HL-60 (cell line): ENCODE results near the gene SLC9B1.
"Not testable (repeated sequence)": the region's sequence is repeated elsewhere in the genome, so short reads cannot be mapped to it uniquely, and the experiment has no call there.

ENCODE experiments used
- DNase-seq, 2 experiments: peaks; one replicate each; pipeline ENCODE4 v3.0.0-alpha.2; 2010 to 2020; ENCODE audit warnings: low read depth in 1 of 2, low spot score in 1 of 2
- H3K27ac ChIP-seq: fragments of 250-450 bp; sonication (Bioruptor Pico); replicated peaks from 2 replicates; pipeline ENCODE4 v1.5.1; 2020; ENCODE audit warnings: mild to moderate bottlenecking, moderate library complexity
- H3K27me3 ChIP-seq: fragments of 250-450 bp; sonication (Bioruptor Pico); 2 replicates; pipeline ENCODE4 v1.5.1; 2021; ENCODE audit warnings: mild to moderate bottlenecking, moderate library complexity; ENCODE audit not compliant: insufficient read depth, poor library complexity, severe bottlenecking
- H3K4me3 ChIP-seq: replicated peaks from 2 replicates; pipeline ENCODE4 v1.5.1; 2011; ENCODE audit warnings: mild to moderate bottlenecking, control low read depth, low read length; ENCODE audit not compliant: insufficient read depth
- CTCF ChIP-seq: IDR thresholded peaks from one replicate; pipeline ENCODE4 v1.5.1; 2011; ENCODE audit warnings: low read length, control low read depth, inconsistent platforms; ENCODE audit not compliant: insufficient read depth
- GABPA ChIP-seq: IDR thresholded peaks from 2 replicates; pipeline ENCODE4 v1.6.1; 2012; ENCODE audit warnings: low read depth
- POLR2AphosphoS5 ChIP-seq: IDR thresholded peaks from 2 replicates; pipeline ENCODE4 v1.6.1; 2012; ENCODE audit warnings: low read depth
- SPI1 ChIP-seq: IDR thresholded peaks from 2 replicates; pipeline ENCODE4 v1.6.1; 2012; ENCODE audit warnings: low read depth, mild to moderate bottlenecking, borderline replicate concordance
- TF ChIP-seq, protein P1 (sequence below): IDR thresholded peaks from 2 replicates; pipeline ENCODE4 v1.6.1; 2012; ENCODE audit warnings: low read depth; ENCODE audit not compliant: insufficient replicate concordance

The SLC9B1 gene

DNA sequence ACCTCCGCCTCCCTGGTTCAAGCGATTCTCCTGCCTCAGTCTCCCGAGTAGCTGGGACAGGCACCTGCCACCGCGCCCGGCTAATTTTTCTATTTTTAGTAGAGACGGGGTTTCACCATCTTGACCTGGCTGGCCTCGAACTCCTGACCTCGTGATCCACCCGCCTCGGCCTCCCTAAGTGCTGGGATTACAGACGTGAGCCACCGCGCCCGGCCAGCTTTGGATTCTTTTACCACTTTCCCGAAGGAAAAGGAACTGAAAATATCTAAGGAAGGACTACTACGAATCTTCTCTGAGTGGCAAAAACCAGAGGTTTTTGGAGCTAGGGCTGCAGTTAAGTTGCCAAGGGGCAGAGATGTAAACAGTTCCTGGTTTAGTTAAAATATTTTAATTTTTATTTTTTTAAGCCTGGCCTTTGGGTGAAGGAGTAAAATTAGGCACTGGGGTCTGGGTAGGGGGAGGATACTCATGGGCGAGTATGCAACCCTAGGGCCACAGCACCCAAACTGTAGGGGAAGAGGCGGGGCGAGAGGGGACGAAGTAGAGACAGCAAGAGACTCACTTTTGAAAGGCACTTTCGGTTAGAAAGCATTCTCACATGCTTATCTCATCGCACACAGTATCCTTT lies 151.2 kb downstream of the SLC9B1 start:
- Histone ChIP-seq H3K27ac (peak overlapping the region; percentile 93), H3K27me3 (no peaks in the 10 kb centered on the region), H3K4me3 (peak overlapping the region; percentile 63)
- DNase-seq = peak; percentile 11 to 22
- TF ChIP-seq POLR2AphosphoS5 = no peak
- TF ChIP-seq SPI1 = no peak
- TF ChIP-seq, protein P1, sequence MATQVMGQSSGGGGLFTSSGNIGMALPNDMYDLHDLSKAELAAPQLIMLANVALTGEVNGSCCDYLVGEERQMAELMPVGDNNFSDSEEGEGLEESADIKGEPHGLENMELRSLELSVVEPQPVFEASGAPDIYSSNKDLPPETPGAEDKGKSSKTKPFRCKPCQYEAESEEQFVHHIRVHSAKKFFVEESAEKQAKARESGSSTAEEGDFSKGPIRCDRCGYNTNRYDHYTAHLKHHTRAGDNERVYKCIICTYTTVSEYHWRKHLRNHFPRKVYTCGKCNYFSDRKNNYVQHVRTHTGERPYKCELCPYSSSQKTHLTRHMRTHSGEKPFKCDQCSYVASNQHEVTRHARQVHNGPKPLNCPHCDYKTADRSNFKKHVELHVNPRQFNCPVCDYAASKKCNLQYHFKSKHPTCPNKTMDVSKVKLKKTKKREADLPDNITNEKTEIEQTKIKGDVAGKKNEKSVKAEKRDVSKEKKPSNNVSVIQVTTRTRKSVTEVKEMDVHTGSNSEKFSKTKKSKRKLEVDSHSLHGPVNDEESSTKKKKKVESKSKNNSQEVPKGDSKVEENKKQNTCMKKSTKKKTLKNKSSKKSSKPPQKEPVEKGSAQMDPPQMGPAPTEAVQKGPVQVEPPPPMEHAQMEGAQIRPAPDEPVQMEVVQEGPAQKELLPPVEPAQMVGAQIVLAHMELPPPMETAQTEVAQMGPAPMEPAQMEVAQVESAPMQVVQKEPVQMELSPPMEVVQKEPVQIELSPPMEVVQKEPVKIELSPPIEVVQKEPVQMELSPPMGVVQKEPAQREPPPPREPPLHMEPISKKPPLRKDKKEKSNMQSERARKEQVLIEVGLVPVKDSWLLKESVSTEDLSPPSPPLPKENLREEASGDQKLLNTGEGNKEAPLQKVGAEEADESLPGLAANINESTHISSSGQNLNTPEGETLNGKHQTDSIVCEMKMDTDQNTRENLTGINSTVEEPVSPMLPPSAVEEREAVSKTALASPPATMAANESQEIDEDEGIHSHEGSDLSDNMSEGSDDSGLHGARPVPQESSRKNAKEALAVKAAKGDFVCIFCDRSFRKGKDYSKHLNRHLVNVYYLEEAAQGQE = no peak
- no peak for TF ChIP-seq CTCF
- no peak for TF ChIP-seq GABPA

DNA sequence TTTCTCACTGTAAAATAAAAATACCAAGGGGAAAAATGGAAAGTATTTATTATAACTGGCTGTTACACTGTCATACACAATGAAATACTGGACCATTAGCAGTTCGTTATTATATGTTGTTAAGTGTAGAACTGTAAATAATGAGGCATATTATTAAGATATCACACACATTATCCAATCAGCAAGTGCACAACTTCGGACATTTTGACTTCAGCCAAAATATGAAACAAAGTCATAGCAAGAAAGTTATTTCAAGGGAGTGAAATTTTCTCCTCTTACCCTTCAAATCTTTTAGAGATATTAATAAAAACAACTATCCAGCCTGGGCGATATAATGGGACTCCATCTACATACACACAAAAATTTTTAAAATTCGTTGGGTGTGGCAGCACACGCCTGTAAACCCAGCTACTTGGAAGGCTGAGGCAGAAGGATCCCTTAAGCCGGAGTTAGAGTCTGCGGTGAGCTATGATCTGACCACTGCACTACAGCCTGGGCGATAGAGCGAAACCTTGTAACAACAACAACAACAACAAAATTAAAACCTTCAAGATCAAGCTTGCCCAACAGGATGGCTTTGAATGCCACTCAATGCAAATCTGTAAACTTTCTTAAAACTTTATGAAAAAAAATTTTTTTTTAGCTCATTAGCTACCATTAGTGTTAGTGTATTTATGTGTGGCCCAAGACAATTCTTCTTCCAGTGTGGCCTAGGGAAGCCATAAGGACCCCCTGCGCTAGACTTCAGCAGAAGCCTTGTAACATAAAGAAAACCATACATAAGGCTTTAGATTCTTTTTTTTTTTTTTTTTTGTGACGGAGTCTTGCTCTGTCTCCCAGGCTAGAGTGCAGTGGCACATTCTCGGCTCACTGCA lies 152.0 kb downstream of the SLC9B1 start:
- Histone ChIP-seq H3K27me3 (no peaks in the 10 kb centered on the region), H3K4me3 (peak overlapping the region; percentile 63), H3K27ac (peak overlapping the region; percentile 93)
- peak; percentile 36 to 55 for DNase-seq
- no peak for TF ChIP-seq CTCF
- TF ChIP-seq, protein P1 = no peak
- TF ChIP-seq POLR2AphosphoS5 = no peak
- no peak for TF ChIP-seq GABPA
- no peak for TF ChIP-seq SPI1

DNA sequence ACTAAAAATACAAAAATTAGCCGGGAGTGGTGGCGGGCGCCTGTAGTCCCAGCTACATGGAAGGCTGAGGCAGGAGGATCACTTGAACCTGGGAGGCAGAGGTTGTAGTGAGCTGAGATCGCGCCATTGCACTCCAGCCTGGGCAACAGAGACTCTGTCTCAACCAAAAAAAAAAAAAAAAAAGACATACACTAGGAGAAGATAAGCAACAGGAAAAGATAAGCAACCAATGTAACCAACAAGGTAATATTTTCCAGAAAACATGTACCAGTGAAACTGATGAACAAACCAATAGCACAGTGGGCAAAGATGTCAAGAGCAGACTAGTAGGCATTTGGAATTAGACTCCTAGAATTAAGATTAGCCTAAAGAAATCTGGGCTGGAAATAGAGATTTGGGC lies 154.2 kb downstream of the SLC9B1 start:
- not testable (repeated sequence) for DNase-seq, H3K27me3 ChIP-seq, H3K27ac ChIP-seq, H3K4me3 ChIP-seq

- H3K4me3 ChIP-seq = no peak overlapping the region
- H3K27me3 ChIP-seq = no peaks in the 10 kb centered on the region
- H3K27ac ChIP-seq = no peak overlapping the region
- DNase-seq = peak in 1 of 2 experiments; percentile 35
- no peak for TF ChIP-seq GABPA
- TF ChIP-seq SPI1 = no peak
- TF ChIP-seq, protein P1 = no peak
- no peak for TF ChIP-seq POLR2AphosphoS5
- TF ChIP-seq CTCF = no peak
Observed at GRCh38 chr4:102862747-102863146, 156.8 kb downstream of the SLC9B1 start.
